UCSD-AML1 (cell line): Measurements from ENCODE around the gene SETD2.
"Not testable (repeated sequence)": the region's sequence is repeated elsewhere in the genome, so short reads cannot be mapped to it uniquely, and the experiment has no call there.

Experiments used
- DNase-seq: peaks from one replicate; lab custom pipeline; 2025; ENCODE audit not compliant: unreplicated experiment; lab: John Stamatoyannopoulos, UW

The SETD2 gene

DNA sequence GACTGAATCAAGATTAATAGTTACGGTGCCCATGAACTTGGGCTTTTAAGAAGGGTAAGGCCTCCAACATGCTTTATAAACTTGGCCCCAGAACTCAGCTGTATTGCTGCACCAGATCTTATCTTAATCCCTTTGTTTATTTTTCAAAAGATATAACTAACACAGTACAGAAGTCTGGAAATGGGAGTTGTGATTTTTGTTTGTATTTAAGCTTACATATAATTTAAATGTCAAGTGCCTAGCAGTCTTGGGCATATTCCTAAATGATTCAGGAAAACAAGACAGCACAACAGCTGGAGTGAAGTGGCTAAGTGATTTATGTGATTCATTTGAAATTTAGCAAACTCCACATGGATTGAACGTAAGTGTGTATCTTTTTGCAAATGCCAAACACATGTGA lies 128.3 kb downstream of the SETD2 start:
- DNase-seq = no peak

DNA sequence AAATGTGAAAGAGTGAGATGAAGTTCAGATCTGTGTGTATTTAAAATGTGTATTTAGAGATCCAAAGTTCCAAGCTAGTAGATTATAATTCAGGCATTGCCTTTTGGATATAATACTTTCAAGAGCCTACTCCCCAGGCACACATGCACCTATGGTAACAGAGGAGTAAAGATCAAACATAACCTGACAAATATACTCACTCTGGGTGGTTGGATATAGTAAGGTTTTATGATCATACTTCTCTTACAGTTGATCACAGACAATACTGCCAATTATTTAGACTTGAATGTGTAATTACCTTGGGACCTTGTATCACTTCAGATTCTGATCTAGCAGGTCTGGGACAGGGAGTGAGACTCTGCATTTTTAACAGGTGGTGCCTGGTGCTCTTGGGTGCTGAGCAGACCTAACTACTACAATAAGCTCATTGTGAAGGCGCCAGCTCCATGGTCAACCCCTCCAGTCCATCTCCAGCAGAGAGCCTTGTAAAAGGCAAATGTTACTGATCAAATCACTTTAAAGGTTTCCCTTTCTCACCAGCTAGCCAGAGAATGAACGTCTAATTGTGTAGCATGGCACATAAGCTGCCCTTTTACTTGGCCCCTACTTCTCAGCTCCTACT lies 128.9 kb downstream of the SETD2 start:
- DNase-seq = no peak

DNA sequence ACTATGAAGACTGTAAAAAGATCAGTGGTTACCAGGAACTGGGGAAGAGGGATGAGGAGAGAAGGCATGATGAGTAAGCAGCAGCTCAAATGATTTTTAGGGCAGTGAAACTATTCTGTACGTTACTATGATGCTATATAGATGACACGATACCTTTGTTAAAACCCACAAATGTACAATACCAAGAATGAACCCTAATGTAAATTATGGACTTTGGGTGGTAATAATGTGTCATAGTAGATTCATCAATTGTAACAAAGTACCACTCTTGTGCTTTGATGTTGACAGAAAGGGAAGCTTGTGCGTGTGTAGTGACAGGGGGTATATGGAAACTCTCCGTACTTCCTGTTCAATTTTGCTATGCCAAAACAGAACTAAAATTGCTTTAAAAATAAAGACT lies 132.9 kb downstream of the SETD2 start:
- not testable (repeated sequence) for DNase-seq

DNA sequence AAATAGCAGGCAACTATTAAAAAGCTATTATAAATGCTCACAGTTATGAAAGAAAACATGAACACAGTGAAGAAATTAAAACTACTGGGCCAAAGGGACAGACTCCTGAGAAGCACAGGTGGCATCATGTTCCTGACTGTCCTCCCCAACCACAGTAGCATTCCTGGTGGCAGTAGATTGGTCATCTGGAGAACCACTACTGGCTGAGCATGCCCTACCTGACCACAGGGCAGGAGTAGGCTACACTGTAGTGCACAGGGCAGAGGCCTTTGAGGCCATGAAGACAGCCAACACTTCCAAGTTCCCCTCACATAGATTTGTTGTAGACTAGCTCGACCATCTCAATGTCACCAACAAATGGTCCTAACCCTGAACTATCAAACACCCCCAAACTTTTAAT lies 135.2 kb downstream of the SETD2 start:
- no peak for DNase-seq

DNA sequence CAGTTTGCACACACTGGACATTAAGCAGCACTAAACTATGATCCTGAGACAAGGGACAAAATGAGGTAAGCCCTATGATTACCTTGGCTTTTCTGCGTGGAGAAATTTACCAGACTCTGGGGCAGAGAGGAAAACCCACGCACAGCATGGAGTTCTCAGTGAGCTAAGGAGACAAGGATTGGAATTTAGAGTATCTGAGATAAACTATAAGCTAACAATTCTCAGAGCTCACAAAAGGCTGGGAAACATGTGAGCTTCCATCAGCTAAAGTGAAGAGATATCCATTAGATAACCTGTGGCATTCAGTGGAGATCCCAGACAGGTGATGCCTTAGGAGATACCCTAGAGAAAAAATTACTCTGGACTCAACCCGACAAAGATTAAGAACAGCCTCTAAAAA lies 135.8 kb downstream of the SETD2 start:
- no peak for DNase-seq

DNA sequence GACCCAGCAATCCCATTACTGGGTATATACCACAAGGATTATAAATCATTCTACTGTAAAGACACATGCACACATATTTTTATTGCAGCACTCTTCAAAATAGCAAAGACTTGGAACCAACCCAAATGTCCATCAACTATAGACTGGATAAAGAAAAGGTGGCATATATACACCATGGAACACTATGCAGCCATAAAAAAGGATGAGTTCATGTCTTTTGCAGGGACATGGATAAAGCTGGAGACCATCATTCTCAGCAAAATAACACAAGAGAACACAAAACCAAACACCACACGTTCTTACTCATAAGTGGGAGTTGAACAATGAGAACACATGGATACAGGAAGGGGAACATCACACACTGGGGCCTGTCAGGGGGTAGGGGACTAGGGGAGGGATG lies 137.5 kb downstream of the SETD2 start:
- not testable (repeated sequence) for DNase-seq

DNA sequence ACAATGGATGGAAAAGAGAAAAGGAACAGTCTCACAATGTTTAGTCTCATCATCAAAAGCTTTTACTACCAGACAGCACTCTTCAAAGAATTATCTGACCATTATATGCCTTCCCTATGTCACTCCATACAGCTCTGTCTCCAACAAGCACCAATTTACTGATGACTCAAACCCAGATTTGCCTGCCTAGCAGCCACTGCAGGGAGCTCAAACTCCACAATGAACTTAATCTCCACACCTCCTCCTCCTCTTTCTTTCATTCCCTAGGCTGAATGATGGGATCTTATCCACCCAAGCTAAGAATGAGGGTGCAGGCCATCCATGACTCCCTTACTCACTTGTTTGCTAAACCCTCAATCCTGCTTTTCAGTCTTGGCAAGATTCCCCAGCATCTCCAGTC lies 139.0 kb downstream of the SETD2 start:
- no peak for DNase-seq

DNA sequence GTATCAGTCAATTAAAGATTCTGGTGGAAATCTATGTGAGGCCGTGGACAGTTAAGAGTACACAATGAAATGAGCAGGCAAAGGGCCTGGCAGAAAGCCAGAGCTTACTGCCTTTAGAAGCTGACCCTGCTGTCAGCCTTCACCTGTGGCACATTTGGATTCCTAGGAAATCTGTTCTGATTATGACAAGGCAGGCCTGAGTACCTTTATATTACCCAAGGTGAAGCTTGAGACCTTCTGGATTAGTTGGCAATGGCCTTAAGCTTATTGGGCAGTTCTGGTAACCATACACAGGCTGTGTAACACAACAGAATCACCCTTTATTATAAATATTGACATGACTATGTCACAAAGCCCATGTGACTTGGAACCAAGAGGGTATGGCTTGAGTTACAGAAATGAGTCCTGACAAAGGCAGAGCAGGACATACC lies 141.3 kb downstream of the SETD2 start:
- DNase-seq = no peak

DNA sequence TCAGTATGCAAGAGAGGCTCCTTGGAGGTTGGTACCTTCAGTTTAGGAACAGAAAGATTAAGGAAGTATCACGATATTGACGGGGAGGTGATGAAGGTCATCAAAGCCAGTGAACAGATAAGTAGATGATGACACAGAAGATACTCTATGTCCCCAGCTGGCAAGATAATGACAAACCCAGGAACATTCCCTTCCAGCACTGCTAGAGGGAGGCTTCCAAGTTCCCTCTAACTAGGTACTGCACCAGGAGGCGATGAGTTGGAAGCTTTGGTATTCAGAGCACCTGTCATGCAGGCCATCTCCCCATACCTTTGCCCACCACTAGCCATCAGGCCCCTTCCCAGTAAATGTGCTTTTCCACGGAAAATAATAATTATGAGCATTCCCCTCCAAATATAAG lies 143.6 kb downstream of the SETD2 start:
- DNase-seq = no peak

DNA sequence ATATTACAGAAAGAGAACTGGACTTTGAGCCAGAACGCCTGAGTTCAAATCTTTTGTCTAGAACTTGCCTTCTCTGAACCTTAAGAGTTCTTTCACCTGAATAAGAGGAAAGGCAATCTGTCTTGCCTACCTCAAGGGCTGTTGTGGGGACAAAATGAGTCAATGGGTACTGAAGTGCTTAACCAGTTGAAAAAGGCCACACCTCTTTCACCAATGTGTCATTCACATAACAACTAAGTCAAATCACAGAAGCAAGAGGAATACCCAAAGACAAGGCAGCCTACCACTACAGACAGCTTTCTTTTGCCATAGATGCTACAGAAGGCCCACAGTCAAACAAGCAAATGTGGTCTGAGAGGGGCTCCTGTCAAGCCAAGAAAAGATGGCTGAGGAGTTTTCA lies 144.7 kb downstream of the SETD2 start:
- DNase-seq = no peak

DNA sequence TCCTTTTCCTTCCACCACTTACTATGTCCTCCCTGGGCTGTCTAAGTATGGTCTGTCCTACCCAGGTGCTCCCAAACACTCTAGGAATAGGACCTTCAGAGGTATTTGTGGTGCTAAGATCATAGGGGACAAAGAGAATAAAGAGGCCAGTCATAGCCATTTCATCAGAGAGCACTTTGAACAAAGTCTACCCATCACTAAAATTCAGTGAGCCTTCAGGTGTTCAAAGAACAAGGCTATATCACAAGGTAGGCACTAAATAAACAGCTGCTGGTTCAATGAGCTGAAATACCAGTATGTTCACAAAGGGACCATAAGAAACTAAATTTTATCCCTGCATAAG lies 145.7 kb downstream of the SETD2 start:
- no peak for DNase-seq

DNA sequence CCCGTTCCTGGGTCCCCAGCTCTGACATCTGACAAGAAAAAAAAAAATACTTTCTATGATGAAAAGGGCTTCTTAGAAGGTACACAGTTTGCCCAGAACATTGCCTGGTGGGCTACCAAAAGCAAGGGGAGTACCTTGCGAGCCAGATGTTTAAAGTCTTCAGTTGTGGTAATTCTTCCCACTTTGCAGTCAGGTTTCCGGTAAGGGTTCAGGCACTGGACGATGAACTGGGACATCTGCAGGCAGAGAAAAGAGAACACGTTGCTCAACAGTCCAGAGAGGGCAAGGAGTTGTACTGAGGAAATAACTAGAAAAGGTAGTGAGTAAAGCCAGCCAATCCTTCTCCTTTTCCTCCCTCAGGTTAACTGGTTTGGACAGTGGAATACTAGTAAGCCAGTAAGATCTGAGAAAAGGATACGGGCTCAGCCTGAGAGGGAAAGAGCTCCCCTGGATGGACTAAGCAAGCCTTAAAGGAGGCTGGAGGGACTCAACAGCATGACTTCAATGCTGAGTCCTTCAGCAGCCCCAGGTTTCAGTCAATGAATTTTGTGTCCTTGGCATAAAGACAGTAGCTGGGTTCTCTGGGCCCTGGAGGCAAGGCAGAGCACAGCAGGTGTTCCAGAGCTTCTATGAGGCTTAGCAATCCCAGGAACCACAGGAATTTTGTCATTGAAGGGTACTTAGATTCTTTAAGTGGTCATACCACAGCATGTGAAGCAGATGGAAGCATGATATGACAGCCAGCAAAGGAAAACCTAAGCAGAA lies 146.2 kb downstream of the SETD2 start:
- no peak for DNase-seq

DNA sequence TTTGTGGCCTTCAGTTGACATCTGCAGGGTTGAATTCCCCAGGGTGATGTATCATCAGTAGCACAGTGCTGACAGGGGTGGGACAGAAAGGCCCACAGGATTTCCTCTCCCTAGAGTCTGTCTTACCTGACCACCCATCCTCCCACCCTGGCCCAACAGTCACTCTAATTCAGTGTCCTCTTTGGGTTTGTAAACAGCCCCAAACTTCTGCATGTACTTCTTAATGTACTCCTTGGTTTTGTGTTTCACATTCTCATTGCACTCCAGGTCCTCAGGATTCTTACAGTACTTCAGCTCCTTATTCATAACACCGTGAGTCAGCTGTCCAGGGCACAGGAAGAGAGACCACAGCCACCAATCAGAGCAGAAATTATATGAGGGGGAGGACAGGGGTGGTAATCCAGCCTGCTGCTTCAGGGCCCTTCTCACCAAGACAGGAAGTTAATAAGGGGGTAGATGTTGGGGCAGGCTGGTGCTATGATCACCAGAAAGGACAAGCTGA lies 146.9 kb downstream of the SETD2 start:
- peak; percentile 65 for DNase-seq

DNA sequence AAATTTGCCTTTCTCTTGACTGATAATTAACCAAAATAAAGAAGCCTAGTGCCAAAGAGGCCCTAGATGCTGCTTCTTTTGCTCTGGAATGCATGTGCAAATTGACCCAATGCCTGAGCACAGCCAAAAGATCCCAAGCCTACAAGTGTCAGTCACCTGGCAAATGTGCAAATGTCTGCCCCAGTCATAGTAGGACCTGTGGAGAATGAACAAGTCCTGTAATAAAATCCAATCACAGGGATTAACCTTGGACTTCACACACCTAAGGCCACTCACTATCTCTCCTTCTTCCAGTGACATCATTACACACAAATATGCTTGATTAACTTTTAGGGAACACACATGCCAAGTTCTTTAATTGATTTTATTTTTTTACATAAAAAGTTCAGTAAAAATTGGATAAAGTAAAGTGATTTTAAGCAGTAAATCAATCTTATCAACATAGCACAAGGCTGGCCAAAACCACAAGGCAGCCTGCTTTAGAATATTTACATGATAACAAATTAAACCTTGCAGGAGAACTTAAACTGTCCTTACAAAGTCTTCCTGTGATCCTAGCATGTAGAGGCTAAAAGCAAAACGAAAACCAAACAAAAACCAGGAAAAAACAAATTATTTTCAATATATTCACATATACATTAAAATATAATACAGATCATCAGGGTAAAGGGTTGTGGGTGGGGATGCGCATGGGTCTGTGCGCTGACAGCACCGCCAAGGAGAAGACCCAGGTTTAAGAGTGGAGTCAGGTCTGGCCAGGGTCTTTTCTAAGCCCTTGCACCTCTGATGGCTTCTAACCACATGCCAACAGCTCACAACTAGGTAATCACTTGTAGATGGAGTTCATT lies 147.6 kb downstream of the SETD2 start:
- no peak for DNase-seq

DNA sequence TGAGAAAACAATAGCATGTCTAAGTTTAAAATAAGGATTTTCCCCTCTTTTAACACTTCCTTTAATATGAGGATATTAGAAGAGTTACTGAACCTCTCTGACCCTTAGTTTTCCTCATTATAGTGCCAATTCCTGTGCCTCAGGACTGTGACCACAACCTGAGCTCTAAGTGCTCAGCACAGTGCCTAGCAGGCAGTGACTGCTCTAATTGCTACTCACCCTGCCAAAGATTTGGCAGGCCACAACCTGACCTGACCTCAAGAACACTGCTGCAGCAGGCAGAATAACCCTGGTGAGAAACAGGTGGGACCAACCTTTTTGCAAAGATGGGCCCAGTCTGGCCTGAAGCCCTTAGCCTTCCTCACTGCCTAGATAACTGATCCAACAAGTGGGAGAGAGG lies 148.8 kb downstream of the SETD2 start:
- no peak for DNase-seq

DNA sequence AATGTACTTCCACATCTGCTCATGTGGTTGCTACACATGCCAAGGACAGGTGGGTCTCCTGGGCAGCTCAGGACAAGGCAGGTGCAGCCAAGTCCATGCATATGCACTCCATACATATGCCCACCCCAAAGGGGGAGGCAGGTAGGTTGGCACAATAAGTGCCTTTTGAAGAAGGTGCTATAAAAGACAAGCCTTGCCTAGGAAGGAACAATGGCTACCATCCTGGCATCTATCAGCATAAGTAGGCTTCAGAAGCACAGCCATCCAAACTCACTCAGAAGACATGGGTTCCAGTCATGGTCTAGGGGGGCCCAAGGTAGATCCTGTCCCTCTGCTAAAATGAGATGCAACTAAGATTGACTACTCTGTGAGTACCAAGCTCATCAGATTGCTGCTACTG lies 149.9 kb downstream of the SETD2 start:
- DNase-seq = no peak

DNA sequence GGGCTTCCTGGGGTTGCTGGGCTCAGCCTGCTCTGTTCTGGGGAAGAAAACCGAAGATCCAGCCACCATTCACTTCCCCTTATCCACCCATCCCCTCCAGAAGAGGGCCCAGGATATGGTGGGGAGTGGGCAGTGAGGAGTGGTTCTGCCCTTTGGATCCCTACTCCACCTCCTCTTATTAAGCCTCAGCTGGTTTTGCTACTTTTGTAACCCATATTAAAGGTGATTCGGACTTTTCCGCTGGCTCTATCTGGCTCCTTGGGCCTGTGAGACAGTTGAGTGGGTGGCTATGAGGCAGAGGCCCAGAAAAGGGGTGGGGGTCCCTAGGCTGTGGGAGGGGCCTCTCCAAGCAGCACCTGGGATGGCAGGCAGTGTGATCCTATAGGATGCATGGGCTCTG lies 150.7 kb downstream of the SETD2 start:
- DNase-seq = no peak

DNA sequence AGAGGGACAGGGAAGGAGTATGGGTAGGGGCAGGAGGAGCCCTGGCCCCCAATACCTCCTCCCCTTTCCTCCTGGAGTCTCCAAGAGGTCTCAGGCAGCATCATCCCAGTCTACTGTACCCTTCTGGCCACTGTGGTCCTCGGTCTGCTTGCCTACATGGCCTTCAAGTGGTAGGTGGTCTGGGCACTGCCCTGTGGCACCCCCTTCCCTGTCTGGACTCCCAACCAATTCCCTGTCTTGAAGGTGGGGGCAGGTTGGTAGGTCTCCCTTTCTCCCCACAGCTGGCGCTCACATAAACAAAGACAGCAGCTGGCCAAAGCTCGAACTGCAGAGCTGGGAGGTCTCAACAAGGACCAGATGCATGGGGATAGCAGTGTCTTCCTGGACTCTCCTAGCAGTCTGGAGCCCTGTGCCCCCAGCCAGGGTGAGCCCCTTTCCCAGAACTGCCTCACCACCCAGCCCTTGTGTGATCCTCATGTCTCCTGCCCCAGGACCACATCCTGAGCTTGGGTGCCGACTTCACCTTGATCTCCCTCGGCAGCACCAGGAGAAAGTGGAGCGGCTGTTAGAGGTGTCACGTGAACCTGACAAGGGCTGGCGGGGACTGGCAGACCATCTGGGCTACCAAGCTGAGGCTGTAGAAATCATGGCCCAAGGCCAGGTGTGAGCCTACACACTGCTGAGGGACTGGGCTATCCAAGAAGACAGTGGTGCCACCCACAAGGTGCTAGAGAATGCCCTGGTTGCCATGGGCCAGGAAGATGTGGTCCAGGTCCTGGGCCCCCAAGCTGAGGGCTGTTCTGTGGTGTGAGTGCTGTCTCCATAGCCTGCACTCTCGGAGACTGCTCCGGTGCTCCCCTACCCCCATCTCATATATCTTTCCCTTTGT lies 151.3 kb downstream of the SETD2 start:
- DNase-seq = no peak

DNA sequence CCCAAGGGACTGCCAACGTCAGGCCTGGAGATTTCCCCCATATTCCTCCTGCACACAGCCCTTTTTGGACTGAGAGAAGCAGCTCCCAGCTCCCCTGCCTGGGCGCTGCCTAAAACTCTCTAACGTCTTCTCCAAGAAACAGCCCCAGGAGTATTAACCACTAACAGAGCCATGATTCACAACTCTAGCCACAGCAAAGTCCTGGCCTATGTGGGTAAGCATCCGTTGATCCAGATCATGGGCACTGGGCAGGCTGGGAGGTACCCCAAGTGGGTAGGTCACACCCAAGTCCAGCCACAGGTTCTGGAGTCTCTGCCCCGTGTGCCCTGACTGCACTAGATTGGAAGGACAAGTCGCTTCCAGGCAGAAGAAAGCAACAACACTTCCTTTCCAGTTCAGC lies 152.5 kb downstream of the SETD2 start:
- no peak for DNase-seq

DNA sequence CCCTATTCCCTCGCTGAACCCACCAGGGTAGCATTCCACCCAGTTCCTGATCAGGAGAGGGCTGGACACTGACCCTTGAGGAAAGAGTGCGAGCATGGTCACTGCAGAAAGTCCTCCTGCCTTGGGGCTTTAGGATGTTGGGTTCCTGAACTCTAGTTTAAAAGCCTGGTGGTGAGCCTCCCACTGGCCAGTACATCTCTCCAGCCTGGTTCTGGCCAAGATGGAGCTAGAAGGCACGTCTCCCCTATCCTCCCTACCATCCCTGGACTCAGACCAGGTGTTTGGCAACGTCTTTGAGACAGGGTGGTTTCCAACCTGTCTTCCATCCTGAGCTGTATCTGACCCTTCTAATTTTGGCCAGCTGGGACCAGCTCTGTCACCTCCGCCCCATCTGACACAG lies 153.0 kb downstream of the SETD2 start:
- no peak for DNase-seq
